B cell (primary cell): Measurements from ENCODE around the gene BZW1.

Source experiments
- CTCF ChIP-seq: fragments of 200-600 bp; IDR thresholded peaks from one replicate; pipeline ENCODE4 v1.8.0; 2022; ENCODE audit warnings: antibody characterized with exemption, mild to moderate bottlenecking
- EZH2 ChIP-seq: IDR thresholded peaks from 2 replicates; pipeline ENCODE4 v1.6.1; 2012; ENCODE audit warnings: borderline replicate concordance, low read depth, mild to moderate bottlenecking, moderate library complexity, low read length; ENCODE audit not compliant: insufficient read depth, poor library complexity, severe bottlenecking

GRCh38 chr2:200847269-200847668, 35.6 kb downstream of the BZW1 start:
- TF ChIP-seq CTCF (no peak), EZH2 (no peak)
